CD14-positive monocyte (primary cell): ENCODE data around the gene PRSS58. TPM values are rescaled to one million over a fixed set of nuclear protein-coding genes. Genes with fewer than 3 reads are reported as not detected.

Experiments
- DNase-seq, 3 donors: peaks; one replicate each; pipeline ENCODE4 v3.0.0-alpha.2; 2011 to 2022
- H2AFZ ChIP-seq: 2 replicates; pipeline ENCODE4 v1.6.0; 2012; ENCODE audit warnings: mild to moderate bottlenecking, low read depth, low read length, inconsistent platforms; ENCODE audit not compliant: insufficient read depth, poor library complexity, severe bottlenecking
- H3K27ac ChIP-seq, 2 donors: 1 replicate in 1 of 2; 2 replicates in 1 of 2; pipeline ENCODE4 v1.5.1; 2012 to 2013; ENCODE audit warnings: low read length in 2 of 2, control low read depth in 1 of 2, inconsistent platforms in 1 of 2, low read depth in 1 of 2, mild to moderate bottlenecking in 1 of 2
- H3K27me3 ChIP-seq, 2 donors: one replicate each; pipeline versions ENCODE4 v1.6.0 to v1.6.1; 2011 to 2013; ENCODE audit warnings: low read length in 2 of 2; ENCODE audit not compliant: control insufficient read depth in 2 of 2, insufficient read depth in 2 of 2
- H3K36me3 ChIP-seq, 2 donors: replicated peaks in 1 of 2; 1 replicate in 1 of 2; 2 replicates in 1 of 2; pipeline versions ENCODE4 v1.5.1 to v1.6.1; 2012 to 2013; ENCODE audit warnings: low read length in 2 of 2, control low read depth in 1 of 2, inconsistent platforms in 1 of 2, mild to moderate bottlenecking in 1 of 2; ENCODE audit not compliant: insufficient read depth in 2 of 2, control insufficient read depth in 1 of 2
- H3K4me1 ChIP-seq, 2 donors: 1 replicate in 1 of 2; 2 replicates in 1 of 2; pipeline versions ENCODE4 v1.5.1 to v1.6.1; 2012 to 2013; ENCODE audit warnings: low read length in 2 of 2, control low read depth in 1 of 2, inconsistent platforms in 1 of 2, mild to moderate bottlenecking in 1 of 2, moderate library complexity in 1 of 2; ENCODE audit not compliant: insufficient read depth in 2 of 2, control insufficient read depth in 1 of 2
- H3K4me2 ChIP-seq: replicated peaks from 2 replicates; pipeline ENCODE3; 2012; ENCODE audit warnings: low read length, moderate library complexity, mild to moderate bottlenecking; ENCODE audit not compliant: poor library complexity, severe bottlenecking; ENCODE audit errors: extremely low read depth
- H3K4me3 ChIP-seq, 3 experiments: fragments of 200-600 bp in 1 of 3; sonication (generic) in 1 of 3; replicated peaks in 1 of 3; 1 replicate in 2 of 3; 2 replicates in 1 of 3; pipeline ENCODE4 v1.5.1; 2011 to 2013; ENCODE audit warnings: low read length in 3 of 3, mild to moderate bottlenecking in 3 of 3, control low read depth in 2 of 3, low read depth in 2 of 3, inconsistent platforms in 1 of 3, moderate library complexity in 1 of 3
- H3K79me2 ChIP-seq: 2 replicates; pipeline ENCODE4 v1.6.0; 2012; ENCODE audit warnings: mild to moderate bottlenecking, control low read depth, inconsistent platforms, low read length, moderate library complexity; ENCODE audit not compliant: insufficient read depth
- H3K9ac ChIP-seq: 2 replicates; pipeline ENCODE4 v1.6.0; 2017; ENCODE audit warnings: low read length, mild to moderate bottlenecking; ENCODE audit not compliant: insufficient read depth, poor library complexity, severe bottlenecking
- H3K9me3 ChIP-seq, 2 donors: replicated peaks in 1 of 2; 1 replicate in 1 of 2; 2 replicates in 1 of 2; pipeline versions ENCODE4 v1.5.1 to v1.6.1; 2012 to 2013; ENCODE audit warnings: low read length in 2 of 2, control low read depth in 1 of 2; ENCODE audit not compliant: control insufficient read depth in 1 of 2, insufficient read depth in 1 of 2
- H4K20me1 ChIP-seq: 2 replicates; pipeline ENCODE4 v1.6.0; 2012; ENCODE audit warnings: mild to moderate bottlenecking, low read length, control low read depth, moderate library complexity; ENCODE audit not compliant: insufficient read depth
- H3K27ac Mint-ChIP-seq, 7 donors: one replicate each; pipeline ENCODE4 v1.8.0; 2020; ENCODE audit warnings: mild to moderate bottlenecking in 7 of 7, mixed read lengths in 7 of 7, moderate library complexity in 6 of 7, inconsistent platforms in 2 of 7
- H3K27me3 Mint-ChIP-seq, 3 donors: one replicate each; pipeline ENCODE4 v1.8.0; 2021 to 2022; ENCODE audit warnings: low read depth in 3 of 3, mild to moderate bottlenecking in 3 of 3, mixed read lengths in 3 of 3, moderate library complexity in 3 of 3, inconsistent platforms in 1 of 3
- H3K36me3 Mint-ChIP-seq, 2 donors: one replicate each; pipeline ENCODE4 v1.8.0; 2020; ENCODE audit warnings: mixed read lengths in 2 of 2, inconsistent platforms in 1 of 2, mild to moderate bottlenecking in 1 of 2
- H3K4me1 Mint-ChIP-seq: one replicate; pipeline ENCODE4 v1.8.0; 2020; ENCODE audit warnings: mild to moderate bottlenecking, mixed read lengths
- H3K4me3 Mint-ChIP-seq, 2 donors: one replicate each; pipeline ENCODE4 v1.8.0; 2020; ENCODE audit warnings: mild to moderate bottlenecking in 2 of 2, mixed read lengths in 2 of 2, moderate library complexity in 1 of 2
- H3K9me3 Mint-ChIP-seq, 7 donors: one replicate each; pipeline ENCODE4 v1.8.0; 2020 to 2022; ENCODE audit warnings: mixed read lengths in 7 of 7, mild to moderate bottlenecking in 6 of 7, moderate library complexity in 6 of 7, inconsistent platforms in 2 of 7
- CTCF ChIP-seq: fragments of 200-600 bp; IDR thresholded peaks from one replicate; pipeline ENCODE4 v1.8.0; 2022; ENCODE audit warnings: antibody characterized with exemption, mild to moderate bottlenecking
- WGBS: methylation state at CpG from one replicate; pipeline ENCODE4 v1.1.5; 2013; ENCODE audit warnings: missing lambda C conversion rate; ENCODE audit not compliant: insufficient coverage; 5-methylcytosine and 5-hydroxymethylcytosine counted together
- intact Hi-C, 2 donors: fragments of 100-400 bp; cut with micrococcal nuclease; formaldehyde crosslinking; loops; one replicate each; pipeline versions ENCODE4 v1.15.0 to v1.15.1; 2023
- polyA plus RNA-seq, 3 donors: library from polyadenylated mRNA; depleted of rRNA in 1 of 3; unstranded in 2 of 3; stranded (reverse) in 1 of 3; fragments of 300-500 nt in 2 of 3; fragments of >200 nt in 1 of 3; fragmentation: Illumina TruSeq in 2 of 3; gene quantifications; 1 replicate in 2 of 3; 2 replicates in 1 of 3; pipeline ENCODE4 v1.2.3, GENCODE V29; 2012 to 2021

The PRSS58 gene
- polyA plus RNA-seq, 3 donors: not detected

- H3K9ac ChIP-seq: no peak overlapping the region
- H3K27ac ChIP-seq: no peak overlapping the region
- peaks cover 11 to 12% of the 10 kb centered on the region in 2 donors for H3K4me1 ChIP-seq
- Mint-ChIP-seq H3K9me3 (no peaks in the 10 kb centered on the region), H3K36me3 (no peaks in the 10 kb centered on the region), H3K27ac (no peak overlapping the region), H3K4me3 (no peak overlapping the region), H3K4me1 (peaks cover 29% of the 10 kb centered on the region), H3K27me3 (peaks cover 0 to 2% (median 2%) of the 10 kb centered on the region in 3 donors)
- H3K36me3 ChIP-seq: no peaks in the 10 kb centered on the region
- H2AFZ ChIP-seq: no peak overlapping the region
- H3K4me2 ChIP-seq: no peak overlapping the region
- H3K4me3 ChIP-seq: no peak overlapping the region
- H3K79me2 ChIP-seq: no peaks in the 10 kb centered on the region
- TF ChIP-seq CTCF: no peak
- no peaks in the 10 kb centered on the region for H4K20me1 ChIP-seq
- DNase-seq: no peak
- H3K9me3 ChIP-seq: no peaks in the 10 kb centered on the region
- WGBS: 95% methylated on average over 4 of the region's 10 CpGs
- intact Hi-C loops: no loop called here
- H3K27me3 ChIP-seq: no peaks in the 10 kb centered on the region
Observed at GRCh38 chr7:142299237-142299781, 41.5 kb upstream of the PRSS58 start.

GRCh38 chr7:142298627-142299026 lies 40.8 kb upstream of the PRSS58 start:
- Mint-ChIP-seq H3K4me1 (peaks cover 26% of the 10 kb centered on the region), H3K36me3 (no peaks in the 10 kb centered on the region), H3K9me3 (no peaks in the 10 kb centered on the region), H3K4me3 (no peak overlapping the region), H3K27me3 (peaks cover 0 to 2% (median 2%) of the 10 kb centered on the region in 3 donors), H3K27ac (peak overlapping the region in 1 of 7 donors; percentile 75)
- no peaks in the 10 kb centered on the region for H3K79me2 ChIP-seq
- no peaks in the 10 kb centered on the region for H3K36me3 ChIP-seq
- no peak overlapping the region for H3K4me3 ChIP-seq
- no peaks in the 10 kb centered on the region for H3K9me3 ChIP-seq
- H2AFZ ChIP-seq: no peak overlapping the region
- no peak overlapping the region for H3K9ac ChIP-seq
- 22% methylated on average over 3 of the region's 5 CpGs for WGBS
- peaks cover 11 to 12% of the 10 kb centered on the region in 2 donors for H3K4me1 ChIP-seq
- no peak overlapping the region for H3K27ac ChIP-seq
- no peak overlapping the region for H3K4me2 ChIP-seq
- intact Hi-C loops: no loop called here
- TF ChIP-seq CTCF: no peak
- DNase-seq: no peak
- H4K20me1 ChIP-seq: no peaks in the 10 kb centered on the region
- H3K27me3 ChIP-seq: no peaks in the 10 kb centered on the region
